Measurements from ENCODE around the gene ENTREP1.

GRCh38 chr9:69377981-69378380 lies 53.0 kb downstream of the ENTREP1 start:
- TF ChIP-seq POLR2A (IDR thresholded peaks at IDR 0.05; ENCODE audit: extremely low read depth, insufficient read length) (no peak), CTCF (IDR thresholded peaks at IDR 0.05; ENCODE audit: low read depth, low read length) (no peak)
